Muscle of leg (tissue), 11 donors: Measurements from ENCODE around the gene SBSN. TPM values are rescaled to one million over a fixed set of nuclear protein-coding genes. Genes with fewer than 3 reads are reported as not detected.

ENCODE experiments used
- DNase-seq: peaks from one replicate; pipeline ENCODE4 v3.0.0; 2013
- H3K27ac ChIP-seq: one replicate; pipeline ENCODE4 v1.5.1; 2013; ENCODE audit warnings: mild to moderate bottlenecking, low read length, control low read depth
- H3K27me3 ChIP-seq: one replicate; pipeline ENCODE4 v1.6.1; 2013; ENCODE audit warnings: low read length; ENCODE audit not compliant: control insufficient read depth, insufficient read depth
- H3K36me3 ChIP-seq: one replicate; pipeline ENCODE4 v1.6.1; 2013; ENCODE audit warnings: low read length; ENCODE audit not compliant: control insufficient read depth, insufficient read depth
- H3K4me1 ChIP-seq: one replicate; pipeline ENCODE4 v1.6.1; 2013; ENCODE audit warnings: low read length; ENCODE audit not compliant: control insufficient read depth, insufficient read depth
- H3K4me3 ChIP-seq: one replicate; pipeline ENCODE4 v1.5.1; 2013; ENCODE audit warnings: low read length, control low read depth
- H3K9me3 ChIP-seq: replicated peaks from 2 replicates; pipeline ENCODE4 v1.6.1; 2013; ENCODE audit warnings: low read depth, low read length; ENCODE audit not compliant: control insufficient read depth
- WGBS: methylation state at CpG from one replicate; pipeline ENCODE4 v1.1.5; 2013; ENCODE audit warnings: missing lambda C conversion rate; ENCODE audit not compliant: insufficient coverage; 5-methylcytosine and 5-hydroxymethylcytosine counted together
- polyA plus RNA-seq, 8 donors: library from polyadenylated mRNA; unstranded; fragments of 120-200 nt; gene quantifications; one replicate each; pipeline versions ENCODE4 v1.2.1 to v1.2.3, GENCODE V29; 2013; ENCODE audit warnings: inconsistent platforms in 1 of 8, low replicate concordance in 1 of 8; ENCODE audit not compliant: insufficient read length in 8 of 8, insufficient read depth in 1 of 8
- total RNA-seq: library from RNA; stranded (reverse); fragments of 120-200 nt; gene quantifications from one replicate; pipeline ENCODE4 v1.2.4, GENCODE V29; 2013

The SBSN gene
- total and polyA plus RNA-seq, 9 donors, result 0.10 to 5.1 (median 0.40) TPM; not detected in 5

DNA sequence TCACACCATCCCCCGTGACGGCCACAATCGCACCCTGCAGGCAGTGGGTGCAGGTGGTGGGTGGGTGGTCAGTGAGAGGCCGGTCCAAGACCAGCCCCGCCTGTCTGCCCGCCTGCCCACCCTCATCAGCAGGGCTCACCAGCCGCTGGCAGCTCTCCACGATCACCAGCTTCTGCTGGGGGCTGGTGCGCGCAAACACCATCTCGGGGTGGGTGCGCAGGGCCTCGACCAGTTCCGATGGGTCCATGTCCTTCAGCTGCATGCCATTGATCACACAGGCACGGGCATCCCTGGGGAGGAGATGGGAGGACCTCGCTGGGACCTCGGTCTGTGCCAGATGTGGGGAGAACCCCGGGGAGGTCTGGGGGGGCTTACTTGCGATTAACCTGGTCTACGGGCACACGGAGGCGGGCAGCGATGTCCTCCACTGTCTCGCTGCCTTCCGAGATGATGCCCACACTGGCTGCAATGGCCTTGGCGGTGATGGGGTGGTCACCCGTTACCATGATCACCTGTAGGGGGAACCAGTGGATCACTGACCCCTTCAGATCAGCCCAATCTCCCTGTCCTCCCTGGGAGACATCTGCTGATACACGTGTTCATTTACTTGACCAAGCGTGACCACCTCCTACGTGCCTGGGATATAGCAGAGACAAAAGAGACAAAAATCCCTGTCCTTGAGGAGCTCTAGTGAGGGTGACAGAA lies 27.3 kb upstream of the SBSN start:
- H3K36me3 ChIP-seq, result no peaks in the 10 kb centered on the region
- DNase-seq, result no peak
- H3K9me3 ChIP-seq, result no peaks in the 10 kb centered on the region
- H3K4me3 ChIP-seq, result no peak overlapping the region
- peaks cover 3% of the 10 kb centered on the region for H3K4me1 ChIP-seq
- 67% methylated on average over 22 of the region's 30 CpGs for WGBS
- H3K27me3 ChIP-seq, result peaks cover 37% of the 10 kb centered on the region
- H3K27ac ChIP-seq, result no peak overlapping the region

DNA sequence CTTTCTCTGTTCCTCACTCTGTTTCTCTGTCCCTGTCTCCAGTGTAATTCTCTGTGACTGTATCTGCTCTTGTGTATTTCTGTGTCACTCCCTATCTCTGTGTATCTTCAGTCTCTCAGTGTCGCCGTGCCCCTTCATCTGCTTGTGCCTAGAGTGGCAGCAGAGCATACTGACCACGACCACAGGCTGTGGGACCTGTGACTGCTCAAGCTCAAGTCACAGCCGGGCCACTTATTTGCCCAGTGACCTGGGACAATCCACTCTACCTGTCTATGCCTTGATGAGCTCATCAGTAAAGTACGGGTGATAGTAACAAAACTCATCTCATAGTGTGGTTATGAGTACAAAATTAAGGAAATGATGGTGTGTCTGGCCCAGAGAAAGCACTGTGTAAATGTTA lies 26.0 kb upstream of the SBSN start:
- no peaks in the 10 kb centered on the region for H3K36me3 ChIP-seq
- 78% methylated on average over 4 of the region's 5 CpGs for WGBS

GRCh38 chr19:35553385-35554000 lies 25.4 kb upstream of the SBSN start:
- Histone ChIP-seq H3K9me3 (no peaks in the 10 kb centered on the region), H3K27me3 (peaks cover 20% of the 10 kb centered on the region), H3K36me3 (no peaks in the 10 kb centered on the region), H3K4me1 (peaks cover 3% of the 10 kb centered on the region), H3K4me3 (no peak overlapping the region), H3K27ac (no peak overlapping the region)
- DNase-seq, result no peak
- 66% methylated on average over 13 of the region's 14 CpGs for WGBS

More for the DNA sequence above, 26.0 kb upstream of the SBSN start:
- Histone ChIP-seq H3K4me1 (peaks cover 3% of the 10 kb centered on the region), H3K9me3 (no peaks in the 10 kb centered on the region), H3K27ac (no peak overlapping the region), H3K4me3 (no peak overlapping the region), H3K27me3 (peaks cover 26% of the 10 kb centered on the region)
- DNase-seq, result no peak

GRCh38 chr19:35552534-35553384 lies 24.6 kb upstream of the SBSN start:
- DNase-seq, result no peak
- H3K9me3 ChIP-seq, result no peaks in the 10 kb centered on the region
- peaks cover 13% of the 10 kb centered on the region for H3K27me3 ChIP-seq
- WGBS, result 66% methylated on average over 9 of the region's 13 CpGs
- H3K4me1 ChIP-seq, result peaks cover 3% of the 10 kb centered on the region
- no peak overlapping the region for H3K27ac ChIP-seq
- peaks cover 3% of the 10 kb centered on the region for H3K36me3 ChIP-seq
- no peak overlapping the region for H3K4me3 ChIP-seq

DNA sequence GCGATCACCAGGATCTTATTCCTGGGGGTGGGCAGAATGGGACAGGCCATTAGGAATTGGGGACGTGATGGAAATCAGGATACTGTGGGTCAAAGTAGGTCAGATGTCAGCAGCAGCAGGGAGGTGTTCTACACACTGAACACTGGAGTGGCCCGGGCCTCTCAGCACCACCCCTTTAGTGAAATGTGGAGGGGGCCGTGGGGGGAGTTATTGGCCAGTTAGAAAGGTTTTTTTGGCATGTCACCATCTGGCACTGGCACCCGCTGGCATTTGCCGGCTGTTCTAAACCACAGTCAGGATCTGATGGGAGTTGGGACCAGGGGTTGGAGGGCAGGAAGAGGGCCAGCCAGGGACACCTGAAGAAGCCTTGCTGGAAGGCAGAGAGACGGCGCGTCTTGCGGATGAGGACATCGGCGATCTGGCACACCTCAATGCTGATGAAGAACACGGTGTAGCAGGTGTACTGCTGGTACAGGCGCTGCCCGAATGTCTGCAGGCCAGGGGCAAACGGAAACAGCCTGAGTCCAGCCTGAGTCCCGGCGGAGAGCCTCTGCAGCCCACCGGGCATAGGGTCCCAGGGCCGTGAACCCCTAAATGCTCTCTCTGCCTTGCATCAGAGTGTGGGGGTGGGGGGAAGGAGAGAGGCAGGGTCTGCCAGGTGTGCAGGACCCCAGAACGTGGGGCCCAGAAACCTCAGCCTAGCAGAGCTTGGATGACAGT lies 23.1 kb upstream of the SBSN start:
- Histone ChIP-seq H3K4me3 (no peak overlapping the region), H3K27ac (no peak overlapping the region), H3K36me3 (peaks cover 17% of the 10 kb centered on the region), H3K4me1 (peaks cover 6% of the 10 kb centered on the region), H3K9me3 (no peaks in the 10 kb centered on the region), H3K27me3 (no peaks in the 10 kb centered on the region)
- no peak for DNase-seq
- WGBS, result 82% methylated on average over 21 of the region's 21 CpGs

- Histone ChIP-seq H3K4me3 (no peak overlapping the region), H3K27me3 (no peaks in the 10 kb centered on the region), H3K4me1 (peaks cover 11% of the 10 kb centered on the region), H3K36me3 (peaks cover 17% of the 10 kb centered on the region), H3K9me3 (no peaks in the 10 kb centered on the region), H3K27ac (no peak overlapping the region)
- 77% methylated on average over 15 of the region's 15 CpGs for WGBS
- DNase-seq, result no peak
Measured at GRCh38 chr19:35549879-35550523, 21.9 kb upstream of the SBSN start.

DNA sequence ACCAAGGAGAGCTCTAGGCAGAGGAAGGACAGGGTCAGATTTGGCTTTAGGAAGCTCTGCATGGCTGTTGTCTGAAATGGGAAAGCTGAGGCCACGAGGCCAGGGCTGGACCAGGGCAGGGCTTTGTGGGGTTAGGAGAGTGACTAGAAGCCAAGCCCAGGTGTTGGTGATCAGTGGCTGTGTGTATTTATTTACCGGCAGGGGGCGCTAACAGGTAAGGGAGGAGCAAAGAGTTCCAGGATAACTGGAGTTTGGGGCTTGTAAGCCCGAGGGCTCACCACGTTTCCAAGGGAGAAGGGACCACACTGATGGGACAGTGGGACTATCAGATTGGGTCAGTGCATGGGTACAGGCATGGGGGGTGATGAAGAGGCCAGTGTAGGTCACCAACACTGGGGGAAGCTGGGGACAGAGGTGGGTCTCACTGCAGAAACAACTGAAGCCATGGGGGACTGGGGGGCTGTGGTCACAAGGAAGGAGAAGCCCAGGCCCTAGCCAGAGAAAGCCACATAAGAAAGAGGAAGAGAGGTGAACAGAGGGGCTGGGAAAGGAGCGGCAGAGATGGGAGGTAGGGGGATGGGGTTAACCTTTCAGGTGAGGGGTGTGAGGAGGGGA lies 21.2 kb upstream of the SBSN start:
- H3K36me3 ChIP-seq, result peaks cover 17% of the 10 kb centered on the region
- H3K9me3 ChIP-seq, result no peaks in the 10 kb centered on the region
- H3K4me1 ChIP-seq, result peaks cover 18% of the 10 kb centered on the region
- no peaks in the 10 kb centered on the region for H3K27me3 ChIP-seq
- no peak overlapping the region for H3K27ac ChIP-seq
- no peak overlapping the region for H3K4me3 ChIP-seq
- WGBS, result 20% methylated on average over 6 of the region's 6 CpGs
- DNase-seq, result peak; percentile 73

DNA sequence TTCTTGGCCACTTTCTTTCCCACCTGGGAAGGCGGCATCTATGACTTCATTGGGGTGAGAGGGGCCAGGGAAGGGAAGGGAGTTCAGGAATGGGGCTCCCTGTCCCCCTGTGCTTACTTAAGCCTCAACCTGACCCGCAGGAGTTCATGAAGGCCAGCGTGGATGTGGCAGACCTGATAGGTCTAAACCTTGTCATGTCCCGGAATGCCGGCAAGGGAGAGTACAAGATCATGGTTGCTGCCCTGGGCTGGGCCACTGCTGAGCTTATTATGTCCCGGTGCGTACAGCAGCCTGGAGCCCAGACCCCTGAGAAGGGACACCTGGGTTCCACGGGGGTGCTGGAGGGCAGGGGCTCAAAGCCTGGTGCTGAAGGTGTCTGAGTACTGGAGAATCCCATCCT lies 18.4 kb upstream of the SBSN start:
- Histone ChIP-seq H3K27me3 (no peaks in the 10 kb centered on the region), H3K27ac (no peak overlapping the region), H3K4me3 (no peak overlapping the region), H3K36me3 (peaks cover 23% of the 10 kb centered on the region), H3K9me3 (no peaks in the 10 kb centered on the region), H3K4me1 (peaks cover 19% of the 10 kb centered on the region)
- 87% methylated on average over 7 of the region's 8 CpGs for WGBS
- no peak for DNase-seq

- Histone ChIP-seq H3K27me3 (no peaks in the 10 kb centered on the region), H3K27ac (peak overlapping the region; percentile 15), H3K4me1 (peaks cover 19% of the 10 kb centered on the region), H3K36me3 (peaks cover 23% of the 10 kb centered on the region), H3K4me3 (peak overlapping the region; percentile 93), H3K9me3 (no peaks in the 10 kb centered on the region)
- WGBS, result 2% methylated on average over 25 of the region's 27 CpGs
- DNase-seq, result peak; percentile 33
Measured at GRCh38 chr19:35545855-35546381, 17.8 kb upstream of the SBSN start.
